Measurements from ENCODE around the gene MYH3. TPM values are rescaled to one million over a fixed set of nuclear protein-coding genes. Genes with fewer than 3 reads are reported as not detected.
A peak's percentile ranks its signal among the peaks of the same experiment; 100 is the strongest.
"Not testable (repeated sequence)": the region's sequence is repeated elsewhere in the genome, so short reads cannot be mapped to it uniquely, and the experiment has no call there.

Gene MYH3
- total RNA-seq = under 0.01 and 1.7 TPM in 2 replicates

DNA sequence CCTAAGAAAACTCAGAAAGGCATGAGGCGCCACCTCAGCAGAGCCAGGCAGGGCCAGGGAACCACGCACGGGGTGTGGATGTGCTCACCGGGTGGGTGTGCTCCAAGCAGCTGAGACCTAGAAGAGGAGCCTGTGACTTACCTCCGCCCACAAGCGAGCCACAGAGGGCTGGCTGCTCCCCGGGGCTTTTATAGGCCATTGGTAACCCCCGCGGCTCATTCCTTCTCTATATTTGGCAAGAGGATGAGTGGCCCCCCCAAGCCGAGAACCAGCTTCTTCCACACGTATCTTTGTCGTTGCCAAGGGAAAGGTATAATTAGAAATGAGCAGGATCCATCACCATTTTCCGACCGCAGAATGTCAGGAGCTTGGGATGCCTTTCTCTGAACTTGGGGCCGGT, at the start of gene MYH3:
Gene MYH3, minus strand, starts transcription at position 162 of the 400 bp plus-strand sequence. CDS start 2,245 bp downstream, outside the sequence.
- no peak for DNase-seq (ENCODE audit: low read depth)
- H3K4me3 ChIP-seq (ENCODE audit: low read depth, low read length) = no peak within 1 kb of the TSS
- no peak for TF ChIP-seq CTCF (conservative IDR thresholded peaks at IDR 0.05; ENCODE audit: low read depth, low read length)

DNA sequence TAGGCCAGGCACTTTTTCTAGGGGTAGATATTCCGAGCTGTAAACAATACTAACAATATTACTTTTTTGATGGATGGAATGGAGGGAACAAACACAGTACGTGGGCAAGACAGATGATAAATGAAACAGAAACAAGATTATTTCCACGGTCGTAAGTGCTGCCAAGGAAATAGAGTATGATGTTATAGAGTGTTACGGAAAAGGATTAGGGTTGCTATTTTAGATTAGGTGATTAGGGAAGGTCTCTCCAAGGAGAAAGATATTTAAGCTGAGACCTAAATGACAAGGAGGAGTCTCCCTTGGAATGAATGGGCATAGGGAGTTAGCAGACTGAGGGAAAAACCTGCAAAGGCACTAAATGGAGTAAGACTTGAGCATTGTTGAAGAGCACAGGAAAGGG, 48.6 kb upstream of the MYH3 start:
- no peak for DNase-seq (ENCODE audit: low read depth)
- H3K4me3 ChIP-seq (ENCODE audit: low read depth, low read length) = no peak overlapping the region
- TF ChIP-seq CTCF (conservative IDR thresholded peaks at IDR 0.05; ENCODE audit: low read depth, low read length) = no peak

- no peak for DNase-seq (ENCODE audit: low read depth)
- H3K4me3 ChIP-seq (ENCODE audit: low read depth, low read length) = peak overlapping the region; percentile 4
- no peak for TF ChIP-seq CTCF (conservative IDR thresholded peaks at IDR 0.05; ENCODE audit: low read depth, low read length)
Measured at GRCh38 chr17:10702574-10702973, 45.5 kb upstream of the MYH3 start.

- H3K4me3 ChIP-seq (ENCODE audit: low read depth, low read length) = no peak overlapping the region
- no peak for DNase-seq (ENCODE audit: low read depth)
- TF ChIP-seq CTCF (conservative IDR thresholded peaks at IDR 0.05; ENCODE audit: low read depth, low read length) = no peak
Measured at GRCh38 chr17:10699856-10700255, 42.7 kb upstream of the MYH3 start.

GRCh38 chr17:10698096-10698818, 41.1 kb upstream of the MYH3 start:
- TF ChIP-seq CTCF (conservative IDR thresholded peaks at IDR 0.05; ENCODE audit: low read depth, low read length) = no peak
- peak overlapping the region; percentile 95 for H3K4me3 ChIP-seq (ENCODE audit: low read depth, low read length)
- DNase-seq (ENCODE audit: low read depth) = no peak

GRCh38 chr17:10697092-10698081, 40.3 kb upstream of the MYH3 start, which contains the start of the genes ADPRM and SCO1:
Gene ADPRM, plus strand, starts transcription at chr17:10697594. Its CDS starts 7,333 bp downstream, at chr17:10704927.
Gene SCO1, minus strand, starts transcription at chr17:10697533. Its CDS starts 26 bp downstream, at chr17:10697507.
- peak; percentile 51 for TF ChIP-seq CTCF (conservative IDR thresholded peaks at IDR 0.05; ENCODE audit: low read depth, low read length)
- peak; percentile 57 for DNase-seq (ENCODE audit: low read depth)
- peak within 1 kb of the TSS; percentile 95 for H3K4me3 ChIP-seq (ENCODE audit: low read depth, low read length)

DNA sequence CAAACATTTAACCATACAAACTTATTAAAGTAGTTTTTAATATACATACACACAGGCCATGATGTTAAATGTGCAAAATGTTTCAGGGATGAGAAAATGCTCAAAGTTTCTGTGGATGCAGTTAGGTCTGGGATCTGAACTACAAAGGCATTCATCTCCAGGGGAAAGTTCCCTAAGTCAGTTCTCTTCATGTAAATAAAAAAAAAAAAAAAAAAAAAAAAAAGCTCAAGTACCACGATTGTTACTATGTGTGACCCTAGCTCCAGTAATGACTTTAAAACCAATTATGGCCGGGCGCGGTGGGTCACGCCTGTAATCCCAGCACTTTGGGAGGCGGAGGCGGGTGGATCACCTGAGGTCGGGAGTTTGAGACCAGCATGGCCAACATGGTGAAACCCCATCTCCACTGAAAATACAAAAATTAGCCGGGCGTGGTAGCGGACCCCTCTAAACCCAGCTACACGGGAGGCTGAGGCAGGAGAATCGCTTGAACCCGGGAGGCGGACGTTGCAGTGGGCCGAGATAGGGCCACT, 38.8 kb upstream of the MYH3 start:
- peak overlapping the region; percentile 95 for H3K4me3 ChIP-seq (ENCODE audit: low read depth, low read length)
- DNase-seq (ENCODE audit: low read depth) = not testable (repeated sequence)
